MM.1S (cell line): ENCODE results near the gene BLOC1S1.

Source experiments
- DNase-seq: peaks from one replicate; pipeline ENCODE4 v3.0.0-alpha.2; 2015
- H2AFZ ChIP-seq: fragments of 300-600 bp; sonication (generic); 2 replicates; pipeline ENCODE4 v1.6.0; 2016; ENCODE audit warnings: antibody characterized with exemption, low read length
- H3F3A ChIP-seq: fragments of 300-600 bp; sonication (generic); 2 replicates; pipeline ENCODE4 v1.6.1; 2016; ENCODE audit warnings: mild to moderate bottlenecking, antibody characterized with exemption, low read length, moderate library complexity, mixed read lengths; ENCODE audit not compliant: insufficient read depth
- H3K27ac ChIP-seq: fragments of 300-600 bp; sonication (generic); 2 replicates; pipeline ENCODE4 v1.5.1; 2016; ENCODE audit warnings: mild to moderate bottlenecking, low read length
- H3K27me3 ChIP-seq: fragments of 300-600 bp; sonication (generic); replicated peaks from 2 replicates; pipeline ENCODE4 v1.6.0; 2016; ENCODE audit warnings: low read length; ENCODE audit not compliant: insufficient read depth
- H3K36me3 ChIP-seq: fragments of 300-600 bp; sonication (generic); replicated peaks from 2 replicates; pipeline ENCODE4 v1.6.1; 2016; ENCODE audit warnings: mild to moderate bottlenecking, low read length, mixed read lengths; ENCODE audit not compliant: insufficient read depth
- H3K4me1 ChIP-seq: fragments of 300-600 bp; sonication (generic); 2 replicates; pipeline ENCODE4 v1.6.1; 2016; ENCODE audit warnings: low read length, mixed read lengths
- H3K4me2 ChIP-seq: fragments of 300-600 bp; sonication (generic); 2 replicates; pipeline ENCODE4 v1.6.0; 2016; ENCODE audit warnings: low read depth, low read length
- H3K4me3 ChIP-seq: fragments of 300-600 bp; sonication (generic); 2 replicates; pipeline ENCODE4 v1.5.1; 2016; ENCODE audit warnings: low read length, mixed read lengths
- H3K79me2 ChIP-seq: fragments of 300-600 bp; sonication (generic); 2 replicates; pipeline ENCODE4 v1.6.1; 2016; ENCODE audit warnings: mixed run types, low read length, mixed read lengths
- H3K9ac ChIP-seq: fragments of 300-600 bp; sonication (generic); 2 replicates; pipeline ENCODE4 v1.6.1; 2016; ENCODE audit warnings: low read length, mixed read lengths
- H3K9me2 ChIP-seq: fragments of 300-600 bp; sonication (generic); replicated peaks from 2 replicates; pipeline ENCODE4 v1.6.1; 2016; ENCODE audit warnings: mild to moderate bottlenecking, low read length, mixed read lengths; ENCODE audit not compliant: insufficient read depth
- H3K9me3 ChIP-seq: fragments of 300-600 bp; sonication (generic); replicated peaks from 2 replicates; pipeline ENCODE4 v1.6.1; 2016; ENCODE audit warnings: mild to moderate bottlenecking, low read length, mixed read lengths; ENCODE audit not compliant: insufficient read depth
- H4K20me1 ChIP-seq: fragments of 300-600 bp; sonication (generic); 2 replicates; pipeline ENCODE4 v1.6.1; 2016; ENCODE audit warnings: mild to moderate bottlenecking, low read length, moderate library complexity, mixed read lengths; ENCODE audit not compliant: insufficient read depth
- EZH2 ChIP-seq: fragments of 300-600 bp; sonication (generic); optimal IDR thresholded peaks from 2 replicates; pipeline ENCODE3; 2017; ENCODE audit warnings: low read depth, mild to moderate bottlenecking, antibody characterized with exemption, low read length, mixed read lengths
- EZH2phosphoT487 ChIP-seq: fragments of 300-600 bp; sonication (generic); IDR thresholded peaks from 2 replicates; pipeline ENCODE4 v1.6.1; 2018; ENCODE audit warnings: antibody characterized with exemption, low read length
- TF ChIP-seq, protein P1 (sequence below): fragments of 300-600 bp; sonication (generic); IDR thresholded peaks from 2 replicates; pipeline ENCODE4 v1.5.1; 2016; ENCODE audit warnings: antibody characterized with exemption, low read length, mixed read lengths

Gene BLOC1S1

DNA sequence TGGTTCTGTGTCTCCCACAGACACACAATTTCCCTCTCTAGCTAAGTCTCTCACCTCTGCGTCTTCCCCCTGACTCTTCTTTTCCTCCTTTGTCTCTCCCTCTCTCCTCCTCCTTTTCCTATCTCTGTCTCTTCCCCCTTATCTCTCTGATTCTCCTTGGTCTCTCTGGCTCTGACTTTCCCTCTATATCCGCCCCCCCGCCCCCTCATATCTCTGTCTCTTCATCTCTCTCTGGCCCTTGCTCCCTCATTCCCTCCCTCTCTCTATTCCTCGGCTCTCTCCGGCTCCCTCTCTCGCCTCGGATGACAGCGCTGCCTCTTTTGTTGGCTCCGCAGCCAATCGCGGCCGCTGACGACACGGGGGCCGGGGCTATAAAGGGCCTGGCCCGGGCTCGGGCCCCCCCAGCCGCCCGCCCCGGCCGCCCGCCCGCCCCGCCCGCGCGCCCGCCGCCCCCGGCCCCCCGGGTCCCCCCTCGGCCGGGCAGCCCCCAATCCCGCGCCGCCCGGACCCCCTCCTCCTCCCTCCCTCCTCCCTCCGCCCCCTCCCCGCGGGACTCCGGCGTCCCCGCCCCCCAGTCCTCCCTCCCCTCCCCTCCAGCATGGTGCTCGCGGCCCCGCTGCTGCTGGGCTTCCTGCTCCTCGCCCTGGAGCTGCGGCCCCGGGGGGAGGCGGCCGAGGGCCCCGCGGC is 27.0 kb downstream of the BLOC1S1 start, which contains the start of gene GDF11:
TSS of gene GDF11 (plus strand) at position 404 of the 687 bp plus-strand sequence. CDS start at position 599, 195 bp downstream.
- no peaks in the 10 kb centered on the region for H3K79me2 ChIP-seq
- H2AFZ ChIP-seq = peak within 1 kb of the TSS; percentile 94
- peaks cover 8% of the 10 kb centered on the region for H3F3A ChIP-seq
- peaks cover 8% of the 10 kb centered on the region for H3K4me1 ChIP-seq
- no peaks in the 10 kb centered on the region for H3K36me3 ChIP-seq
- peak; percentile 60 for DNase-seq
- no peak within 1 kb of the TSS for H3K27ac ChIP-seq
- H3K4me2 ChIP-seq = peak within 1 kb of the TSS; percentile 98
- H3K4me3 ChIP-seq = peak within 1 kb of the TSS; percentile 90
- H3K27me3 ChIP-seq = 0 out of 2 replicates have a peak, but pooled peaks cover 4% of the 10 kb centered on the region
- TF ChIP-seq, protein P1, sequence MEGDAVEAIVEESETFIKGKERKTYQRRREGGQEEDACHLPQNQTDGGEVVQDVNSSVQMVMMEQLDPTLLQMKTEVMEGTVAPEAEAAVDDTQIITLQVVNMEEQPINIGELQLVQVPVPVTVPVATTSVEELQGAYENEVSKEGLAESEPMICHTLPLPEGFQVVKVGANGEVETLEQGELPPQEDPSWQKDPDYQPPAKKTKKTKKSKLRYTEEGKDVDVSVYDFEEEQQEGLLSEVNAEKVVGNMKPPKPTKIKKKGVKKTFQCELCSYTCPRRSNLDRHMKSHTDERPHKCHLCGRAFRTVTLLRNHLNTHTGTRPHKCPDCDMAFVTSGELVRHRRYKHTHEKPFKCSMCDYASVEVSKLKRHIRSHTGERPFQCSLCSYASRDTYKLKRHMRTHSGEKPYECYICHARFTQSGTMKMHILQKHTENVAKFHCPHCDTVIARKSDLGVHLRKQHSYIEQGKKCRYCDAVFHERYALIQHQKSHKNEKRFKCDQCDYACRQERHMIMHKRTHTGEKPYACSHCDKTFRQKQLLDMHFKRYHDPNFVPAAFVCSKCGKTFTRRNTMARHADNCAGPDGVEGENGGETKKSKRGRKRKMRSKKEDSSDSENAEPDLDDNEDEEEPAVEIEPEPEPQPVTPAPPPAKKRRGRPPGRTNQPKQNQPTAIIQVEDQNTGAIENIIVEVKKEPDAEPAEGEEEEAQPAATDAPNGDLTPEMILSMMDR = no peak
- TF ChIP-seq EZH2 = no peak
- TF ChIP-seq EZH2phosphoT487 = no peak
- H3K9ac ChIP-seq = peak within 1 kb of the TSS; percentile 48; the same call in 1 of the 2 replicates
- no peaks in the 10 kb centered on the region for H3K9me2 ChIP-seq
- no peaks in the 10 kb centered on the region for H3K9me3 ChIP-seq
- no peaks in the 10 kb centered on the region for H4K20me1 ChIP-seq

DNA sequence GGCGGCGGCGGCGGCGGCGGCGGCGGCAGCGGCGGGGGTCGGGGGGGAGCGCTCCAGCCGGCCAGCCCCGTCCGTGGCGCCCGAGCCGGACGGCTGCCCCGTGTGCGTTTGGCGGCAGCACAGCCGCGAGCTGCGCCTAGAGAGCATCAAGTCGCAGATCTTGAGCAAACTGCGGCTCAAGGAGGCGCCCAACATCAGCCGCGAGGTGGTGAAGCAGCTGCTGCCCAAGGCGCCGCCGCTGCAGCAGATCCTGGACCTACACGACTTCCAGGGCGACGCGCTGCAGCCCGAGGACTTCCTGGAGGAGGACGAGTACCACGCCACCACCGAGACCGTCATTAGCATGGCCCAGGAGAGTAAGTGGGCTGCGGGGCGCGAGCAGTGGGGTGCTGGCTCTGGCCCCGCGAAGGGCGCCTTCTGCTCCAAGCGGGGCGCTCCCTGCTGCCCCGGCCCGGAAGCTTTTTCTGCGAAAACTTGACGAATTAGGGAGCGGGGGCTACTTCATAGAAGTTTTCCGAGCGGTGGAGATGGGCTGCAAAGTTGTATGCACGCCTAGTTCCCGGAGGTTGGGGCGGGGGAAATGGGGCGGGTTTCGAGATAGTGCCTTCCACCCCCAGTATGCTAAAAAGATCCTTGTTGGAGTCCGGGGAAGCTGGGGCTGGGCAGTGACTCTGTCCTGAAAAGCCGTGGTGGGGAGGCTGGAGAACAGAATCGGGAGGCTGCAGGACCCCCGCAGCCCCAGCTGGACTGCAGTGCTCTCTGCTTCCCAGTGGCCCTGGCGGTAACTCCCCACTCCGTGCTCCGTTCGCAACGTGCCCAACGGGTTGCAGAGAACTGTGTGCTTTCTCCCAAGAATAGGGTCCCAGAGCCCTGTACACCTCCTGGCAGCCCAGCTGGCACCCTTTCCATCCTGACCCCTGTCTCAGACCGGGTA is 27.8 kb downstream of the BLOC1S1 start:
- Histone ChIP-seq H3K27me3 (0 out of 2 replicates have a peak, but pooled peaks cover 4% of the 10 kb centered on the region), H3K9me2 (no peaks in the 10 kb centered on the region), H3K9me3 (no peaks in the 10 kb centered on the region), H3K9ac (peak overlapping the region; percentile 48; the same call in 1 of the 2 replicates), H3K4me3 (peak overlapping the region; percentile 90), H3F3A (no peaks in the 10 kb centered on the region; the same call in none of the 2 replicates), H3K27ac (no peak overlapping the region), H3K36me3 (no peaks in the 10 kb centered on the region), H3K4me1 (peaks cover 6% of the 10 kb centered on the region; the same call in 1 of the 2 replicates), H2AFZ (peak overlapping the region; percentile 94), H3K79me2 (no peaks in the 10 kb centered on the region), H4K20me1 (no peaks in the 10 kb centered on the region), H3K4me2 (peak overlapping the region; percentile 98)
- DNase-seq = peak; percentile 64
- TF ChIP-seq EZH2 (no peak), EZH2phosphoT487 (no peak)
- TF ChIP-seq, protein P1 = no peak; the same call in 1 of the 2 replicates

DNA sequence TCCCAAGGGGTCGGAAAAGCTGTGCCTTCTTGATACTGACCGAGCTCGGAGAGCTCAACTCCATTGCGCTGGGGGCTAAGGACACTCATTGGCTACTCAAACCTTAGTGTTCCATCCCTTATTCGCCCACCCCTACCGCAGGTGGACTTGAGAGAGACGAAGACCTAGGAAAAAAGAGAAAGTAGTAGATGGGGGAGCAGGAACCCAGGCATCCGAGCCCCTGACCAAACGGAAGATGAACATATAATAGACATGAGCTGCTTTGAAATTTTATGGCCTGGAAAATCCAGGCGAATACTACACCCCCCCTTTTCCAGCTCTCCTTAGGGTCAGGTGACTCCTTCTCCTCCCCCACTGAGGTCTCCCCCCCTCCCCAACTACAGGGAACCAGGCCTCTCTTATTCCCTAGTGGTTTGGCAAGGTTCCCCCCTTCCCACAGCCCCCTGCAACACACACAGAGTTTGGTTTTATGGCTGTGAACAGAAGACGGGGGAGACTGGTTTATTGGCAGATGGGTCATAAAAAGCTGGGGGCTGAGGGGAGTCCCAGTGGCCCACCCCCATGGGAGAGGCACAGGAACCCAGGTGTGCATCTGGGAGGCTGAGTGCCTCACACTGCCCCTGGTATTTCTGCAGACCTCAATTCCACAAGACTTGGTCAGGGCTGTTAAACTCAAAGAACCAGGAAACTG is 28.6 kb downstream of the BLOC1S1 start:
- Histone ChIP-seq H3K79me2 (no peaks in the 10 kb centered on the region), H3K27ac (no peak overlapping the region), H3F3A (no peaks in the 10 kb centered on the region; the same call in none of the 2 replicates), H2AFZ (peak overlapping the region; percentile 94; the same call in 1 of the 2 replicates), H3K9me3 (no peaks in the 10 kb centered on the region), H3K4me2 (peak overlapping the region; percentile 98), H3K9ac (peak overlapping the region; percentile 48; the same call in 1 of the 2 replicates), H3K27me3 (0 out of 2 replicates have a peak, but pooled peaks cover 4% of the 10 kb centered on the region), H3K36me3 (no peaks in the 10 kb centered on the region), H3K4me3 (peak overlapping the region; percentile 90), H3K4me1 (peaks cover 6% of the 10 kb centered on the region; the same call in 1 of the 2 replicates), H4K20me1 (no peaks in the 10 kb centered on the region), H3K9me2 (no peaks in the 10 kb centered on the region)
- TF ChIP-seq, protein P1 = no peak
- no peak for TF ChIP-seq EZH2phosphoT487
- TF ChIP-seq EZH2 = no peak
- no peak for DNase-seq
